HepG2 (cell line): ENCODE measurements around the gene OTOP1. TPM values are rescaled to one million over a fixed set of nuclear protein-coding genes. Genes with fewer than 3 reads are reported as not detected.
A peak's percentile ranks its signal among the peaks of the same experiment; 100 is the strongest.

ENCODE experiments used
- KMT2B ChIP-seq: IDR thresholded peaks from 2 replicates; pipeline ENCODE4 v1.6.1; 2016; ENCODE audit warnings: missing genetic modification reagents, missing compliant biosample characterization
- MTF2 ChIP-seq: sonication (generic); formaldehyde crosslinking; IDR thresholded peaks from 2 replicates; pipeline ENCODE4 v1.5.0; 2020; ENCODE audit warnings: missing genetic modification reagents, borderline replicate concordance
- NKX3-1 ChIP-seq: sonication (generic); formaldehyde crosslinking; IDR thresholded peaks from 2 replicates; pipeline ENCODE4 v1.5.0; 2020; ENCODE audit warnings: missing genetic modification reagents
- POLR2AphosphoS5 ChIP-seq: IDR thresholded peaks from 2 replicates; pipeline ENCODE4 v1.6.1; 2012; ENCODE audit warnings: low read depth, low read length
- SAFB2 ChIP-seq: sonication (generic); formaldehyde crosslinking; IDR thresholded peaks from 2 replicates; pipeline ENCODE4 v1.5.1; 2020; ENCODE audit warnings: missing genetic modification reagents, low read depth, mild to moderate bottlenecking, borderline replicate concordance
- SIN3B ChIP-seq: fragments of 150-350 bp; IDR thresholded peaks from 2 replicates; pipeline ENCODE4 v1.6.1; 2014; ENCODE audit warnings: low read length
- TBL1XR1 ChIP-seq: fragments of 150-350 bp; IDR thresholded peaks from 2 replicates; pipeline ENCODE4 v1.6.1; 2014; ENCODE audit warnings: borderline replicate concordance, low read length; ENCODE audit not compliant: partially characterized antibody
- TSC22D2 ChIP-seq: sonication (generic); formaldehyde crosslinking; IDR thresholded peaks from 2 replicates; pipeline ENCODE4 v1.5.1; 2020; ENCODE audit warnings: missing genetic modification reagents, mild to moderate bottlenecking, borderline replicate concordance
- WIZ ChIP-seq: sonication (generic); formaldehyde crosslinking; IDR thresholded peaks from 2 replicates; pipeline ENCODE4 v1.5.1; 2020; ENCODE audit warnings: mild to moderate bottlenecking, missing genetic modification reagents
- ZFAT ChIP-seq: sonication (generic); formaldehyde crosslinking; conservative IDR thresholded peaks from 2 replicates; pipeline ENCODE4 v1.8.1; 2023; ENCODE audit warnings: missing genetic modification reagents, inconsistent platforms
- ZFY ChIP-seq: sonication (generic); formaldehyde crosslinking; IDR thresholded peaks from 2 replicates; pipeline ENCODE4 v1.4.0; 2020; ENCODE audit warnings: missing genetic modification reagents
- ZNF207 ChIP-seq: fragments of 450-650 bp; IDR thresholded peaks from 2 replicates; pipeline ENCODE4 v1.6.1; 2016; ENCODE audit warnings: antibody characterized with exemption, borderline replicate concordance
- ZNF30 ChIP-seq: sonication (generic); formaldehyde crosslinking; IDR thresholded peaks from 2 replicates; pipeline ENCODE4 v1.5.0; 2020; ENCODE audit warnings: mild to moderate bottlenecking, missing genetic modification reagents
- polyA plus RNA-seq, 8 experiments: library from polyadenylated mRNA; depleted of rRNA in 3 of 8; stranded (reverse) in 7 of 8; unstranded in 1 of 8; fragments of >200 nt; fragmentation: Illumina TruSeq in 4 of 8; extraction: Trizol in 4 of 8; gene quantifications; 2 replicates each; pipeline versions ENCODE4 v1.2.1 to v1.2.3, GENCODE V29; 2011 to 2016; ENCODE audit warnings: low read depth in 4 of 8, missing spikeins in 1 of 8, mixed read lengths in 1 of 8; ENCODE audit not compliant: insufficient read depth in 1 of 8
- total RNA-seq, 5 experiments: library from RNA; depleted of rRNA; stranded (reverse); fragments of >200 nt; fragmentation: Illumina TruSeq; extraction: Trizol; gene quantifications; 2 replicates each; pipeline ENCODE4 v1.2.3, GENCODE V29; 2016; ENCODE audit warnings: low read depth in 1 of 5
- TF ChIP-seq, protein P1 (sequence below): sonication (generic); formaldehyde crosslinking; IDR thresholded peaks from 2 replicates; pipeline ENCODE4 v1.4.0; 2020; ENCODE audit warnings: missing genetic modification reagents
- TF ChIP-seq, protein P2 (sequence below): sonication (generic); formaldehyde crosslinking; IDR thresholded peaks from 2 replicates; pipeline ENCODE4 v1.4.0; 2020; ENCODE audit warnings: missing genetic modification reagents
- TF ChIP-seq, protein P3 (sequence below): sonication (generic); formaldehyde crosslinking; conservative IDR thresholded peaks from 2 replicates; pipeline ENCODE4 v1.4.0; 2020; ENCODE audit warnings: mild to moderate bottlenecking, missing genetic modification reagents, moderate library complexity
- TF ChIP-seq, protein P4 (sequence below): IDR thresholded peaks from 2 replicates; pipeline ENCODE4 v1.6.1; 2016; ENCODE audit warnings: missing compliant biosample characterization, missing genetic modification reagents, borderline replicate concordance

Gene OTOP1
- total and polyA plus RNA-seq, 2 of the 13 experiments (the other 11 are each of a cell fraction or from before 2014, with no cell fraction given) = not detected

DNA sequence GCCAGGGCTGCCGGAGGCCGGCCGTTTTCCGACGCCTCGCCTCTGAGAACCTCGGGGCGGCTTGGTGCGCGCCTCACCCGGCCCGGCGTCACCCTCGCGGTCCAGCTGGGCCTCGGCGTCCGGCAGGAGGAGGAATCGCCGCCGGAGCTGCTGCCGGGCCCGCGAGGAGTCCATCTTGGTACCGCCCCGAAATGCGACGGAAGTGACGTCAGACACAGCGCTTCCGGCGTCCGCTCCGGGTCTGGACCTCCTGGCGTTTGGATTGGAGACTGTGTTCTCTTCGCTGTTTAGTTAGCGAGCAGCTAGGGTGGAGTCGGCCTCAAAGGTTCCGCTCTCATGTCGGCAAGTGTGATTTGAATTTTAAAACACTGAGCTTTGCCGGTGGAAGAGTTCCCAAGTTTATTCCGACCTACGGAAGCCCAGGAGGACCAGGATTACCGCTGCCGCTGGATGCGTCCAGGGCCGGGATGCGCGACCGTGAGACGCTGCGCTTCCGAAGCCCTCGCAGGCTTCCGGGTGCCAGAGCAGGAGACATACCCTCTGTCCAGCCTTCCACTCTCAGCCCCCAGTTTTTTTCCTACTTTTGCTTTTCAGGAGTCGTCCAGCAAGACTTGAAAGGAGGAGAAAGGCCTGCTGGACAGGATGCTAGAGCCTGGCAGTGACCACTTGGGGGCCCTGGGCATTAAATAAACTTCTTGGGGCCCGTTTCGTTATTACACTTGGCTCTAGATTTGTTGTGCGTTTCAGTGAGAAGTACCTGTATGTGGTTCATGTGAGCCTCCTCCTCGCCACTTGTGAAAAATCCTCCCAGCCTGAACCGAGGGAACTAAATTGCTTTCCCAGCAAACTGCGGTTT is 21.5 kb upstream of the OTOP1 start, which contains the start of gene TMEM128 (continued):
- TF ChIP-seq, protein P1, sequence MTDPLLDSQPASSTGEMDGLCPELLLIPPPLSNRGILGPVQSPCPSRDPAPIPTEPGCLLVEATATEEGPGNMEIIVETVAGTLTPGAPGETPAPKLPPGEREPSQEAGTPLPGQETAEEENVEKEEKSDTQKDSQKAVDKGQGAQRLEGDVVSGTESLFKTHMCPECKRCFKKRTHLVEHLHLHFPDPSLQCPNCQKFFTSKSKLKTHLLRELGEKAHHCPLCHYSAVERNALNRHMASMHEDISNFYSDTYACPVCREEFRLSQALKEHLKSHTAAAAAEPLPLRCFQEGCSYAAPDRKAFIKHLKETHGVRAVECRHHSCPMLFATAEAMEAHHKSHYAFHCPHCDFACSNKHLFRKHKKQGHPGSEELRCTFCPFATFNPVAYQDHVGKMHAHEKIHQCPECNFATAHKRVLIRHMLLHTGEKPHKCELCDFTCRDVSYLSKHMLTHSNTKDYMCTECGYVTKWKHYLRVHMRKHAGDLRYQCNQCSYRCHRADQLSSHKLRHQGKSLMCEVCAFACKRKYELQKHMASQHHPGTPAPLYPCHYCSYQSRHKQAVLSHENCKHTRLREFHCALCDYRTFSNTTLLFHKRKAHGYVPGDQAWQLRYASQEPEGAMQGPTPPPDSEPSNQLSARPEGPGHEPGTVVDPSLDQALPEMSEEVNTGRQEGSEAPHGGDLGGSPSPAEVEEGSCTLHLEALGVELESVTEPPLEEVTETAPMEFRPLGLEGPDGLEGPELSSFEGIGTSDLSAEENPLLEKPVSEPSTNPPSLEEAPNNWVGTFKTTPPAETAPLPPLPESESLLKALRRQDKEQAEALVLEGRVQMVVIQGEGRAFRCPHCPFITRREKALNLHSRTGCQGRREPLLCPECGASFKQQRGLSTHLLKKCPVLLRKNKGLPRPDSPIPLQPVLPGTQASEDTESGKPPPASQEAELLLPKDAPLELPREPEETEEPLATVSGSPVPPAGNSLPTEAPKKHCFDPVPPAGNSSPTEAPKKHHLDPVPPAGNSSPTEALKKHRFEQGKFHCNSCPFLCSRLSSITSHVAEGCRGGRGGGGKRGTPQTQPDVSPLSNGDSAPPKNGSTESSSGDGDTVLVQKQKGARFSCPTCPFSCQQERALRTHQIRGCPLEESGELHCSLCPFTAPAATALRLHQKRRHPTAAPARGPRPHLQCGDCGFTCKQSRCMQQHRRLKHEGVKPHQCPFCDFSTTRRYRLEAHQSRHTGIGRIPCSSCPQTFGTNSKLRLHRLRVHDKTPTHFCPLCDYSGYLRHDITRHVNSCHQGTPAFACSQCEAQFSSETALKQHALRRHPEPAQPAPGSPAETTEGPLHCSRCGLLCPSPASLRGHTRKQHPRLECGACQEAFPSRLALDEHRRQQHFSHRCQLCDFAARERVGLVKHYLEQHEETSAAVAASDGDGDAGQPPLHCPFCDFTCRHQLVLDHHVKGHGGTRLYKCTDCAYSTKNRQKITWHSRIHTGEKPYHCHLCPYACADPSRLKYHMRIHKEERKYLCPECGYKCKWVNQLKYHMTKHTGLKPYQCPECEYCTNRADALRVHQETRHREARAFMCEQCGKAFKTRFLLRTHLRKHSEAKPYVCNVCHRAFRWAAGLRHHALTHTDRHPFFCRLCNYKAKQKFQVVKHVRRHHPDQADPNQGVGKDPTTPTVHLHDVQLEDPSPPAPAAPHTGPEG = no peak
- peak; percentile 61; the same call in 1 of the 2 replicates for TF ChIP-seq SAFB2
- peak; percentile 53 for TF ChIP-seq TBL1XR1
- TF ChIP-seq, protein P2, sequence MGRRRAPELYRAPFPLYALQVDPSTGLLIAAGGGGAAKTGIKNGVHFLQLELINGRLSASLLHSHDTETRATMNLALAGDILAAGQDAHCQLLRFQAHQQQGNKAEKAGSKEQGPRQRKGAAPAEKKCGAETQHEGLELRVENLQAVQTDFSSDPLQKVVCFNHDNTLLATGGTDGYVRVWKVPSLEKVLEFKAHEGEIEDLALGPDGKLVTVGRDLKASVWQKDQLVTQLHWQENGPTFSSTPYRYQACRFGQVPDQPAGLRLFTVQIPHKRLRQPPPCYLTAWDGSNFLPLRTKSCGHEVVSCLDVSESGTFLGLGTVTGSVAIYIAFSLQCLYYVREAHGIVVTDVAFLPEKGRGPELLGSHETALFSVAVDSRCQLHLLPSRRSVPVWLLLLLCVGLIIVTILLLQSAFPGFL (CRISPR knock-in tag) = no peak
- peak; percentile 46; the same call in 1 of the 2 replicates for TF ChIP-seq TSC22D2
- TF ChIP-seq SIN3B = peak; percentile 83
- peak; percentile 95 for TF ChIP-seq ZFY (CRISPR knock-in tag)
- TF ChIP-seq, protein P3, sequence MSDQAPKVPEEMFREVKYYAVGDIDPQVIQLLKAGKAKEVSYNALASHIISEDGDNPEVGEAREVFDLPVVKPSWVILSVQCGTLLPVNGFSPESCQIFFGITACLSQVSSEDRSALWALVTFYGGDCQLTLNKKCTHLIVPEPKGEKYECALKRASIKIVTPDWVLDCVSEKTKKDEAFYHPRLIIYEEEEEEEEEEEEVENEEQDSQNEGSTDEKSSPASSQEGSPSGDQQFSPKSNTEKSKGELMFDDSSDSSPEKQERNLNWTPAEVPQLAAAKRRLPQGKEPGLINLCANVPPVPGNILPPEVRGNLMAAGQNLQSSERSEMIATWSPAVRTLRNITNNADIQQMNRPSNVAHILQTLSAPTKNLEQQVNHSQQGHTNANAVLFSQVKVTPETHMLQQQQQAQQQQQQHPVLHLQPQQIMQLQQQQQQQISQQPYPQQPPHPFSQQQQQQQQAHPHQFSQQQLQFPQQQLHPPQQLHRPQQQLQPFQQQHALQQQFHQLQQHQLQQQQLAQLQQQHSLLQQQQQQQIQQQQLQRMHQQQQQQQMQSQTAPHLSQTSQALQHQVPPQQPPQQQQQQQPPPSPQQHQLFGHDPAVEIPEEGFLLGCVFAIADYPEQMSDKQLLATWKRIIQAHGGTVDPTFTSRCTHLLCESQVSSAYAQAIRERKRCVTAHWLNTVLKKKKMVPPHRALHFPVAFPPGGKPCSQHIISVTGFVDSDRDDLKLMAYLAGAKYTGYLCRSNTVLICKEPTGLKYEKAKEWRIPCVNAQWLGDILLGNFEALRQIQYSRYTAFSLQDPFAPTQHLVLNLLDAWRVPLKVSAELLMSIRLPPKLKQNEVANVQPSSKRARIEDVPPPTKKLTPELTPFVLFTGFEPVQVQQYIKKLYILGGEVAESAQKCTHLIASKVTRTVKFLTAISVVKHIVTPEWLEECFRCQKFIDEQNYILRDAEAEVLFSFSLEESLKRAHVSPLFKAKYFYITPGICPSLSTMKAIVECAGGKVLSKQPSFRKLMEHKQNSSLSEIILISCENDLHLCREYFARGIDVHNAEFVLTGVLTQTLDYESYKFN = no peak
- TF ChIP-seq KMT2B (CRISPR knock-in tag) = peak; percentile 96
- TF ChIP-seq WIZ (CRISPR knock-in tag) = peak; percentile 80; the same call in 1 of the 2 replicates
- TF ChIP-seq MTF2 (CRISPR knock-in tag) = 0 out of 2 replicates have a peak, but pooled peaks have one; percentile 37
- TF ChIP-seq, protein P4, sequence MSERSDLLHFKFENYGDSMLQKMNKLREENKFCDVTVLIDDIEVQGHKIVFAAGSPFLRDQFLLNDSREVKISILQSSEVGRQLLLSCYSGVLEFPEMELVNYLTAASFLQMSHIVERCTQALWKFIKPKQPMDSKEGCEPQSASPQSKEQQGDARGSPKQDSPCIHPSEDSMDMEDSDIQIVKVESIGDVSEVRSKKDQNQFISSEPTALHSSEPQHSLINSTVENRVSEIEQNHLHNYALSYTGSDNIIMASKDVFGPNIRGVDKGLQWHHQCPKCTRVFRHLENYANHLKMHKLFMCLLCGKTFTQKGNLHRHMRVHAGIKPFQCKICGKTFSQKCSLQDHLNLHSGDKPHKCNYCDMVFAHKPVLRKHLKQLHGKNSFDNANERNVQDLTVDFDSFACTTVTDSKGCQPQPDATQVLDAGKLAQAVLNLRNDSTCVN = 0 out of 2 replicates have a peak, but pooled peaks have one; percentile 60
- TF ChIP-seq ZNF30 (CRISPR knock-in tag) = 0 out of 2 replicates have a peak, but pooled peaks have one; percentile 68
- TF ChIP-seq ZFAT (CRISPR knock-in tag) = no peak
- no peak for TF ChIP-seq ZNF207
- TF ChIP-seq NKX3-1 (CRISPR knock-in tag) = 0 out of 2 replicates have a peak, but pooled peaks have one; percentile 48
- peak; percentile 92 for TF ChIP-seq POLR2AphosphoS5
